ENCODE measurements around the gene REG4. TPM values are rescaled to one million over a fixed set of nuclear protein-coding genes. Genes with fewer than 3 reads are reported as not detected.

Gene REG4
- total and polyA plus RNA-seq, 2 of the 13 experiments (the other 11 are each of a cell fraction or from before 2014, with no cell fraction given): not detected

DNA sequence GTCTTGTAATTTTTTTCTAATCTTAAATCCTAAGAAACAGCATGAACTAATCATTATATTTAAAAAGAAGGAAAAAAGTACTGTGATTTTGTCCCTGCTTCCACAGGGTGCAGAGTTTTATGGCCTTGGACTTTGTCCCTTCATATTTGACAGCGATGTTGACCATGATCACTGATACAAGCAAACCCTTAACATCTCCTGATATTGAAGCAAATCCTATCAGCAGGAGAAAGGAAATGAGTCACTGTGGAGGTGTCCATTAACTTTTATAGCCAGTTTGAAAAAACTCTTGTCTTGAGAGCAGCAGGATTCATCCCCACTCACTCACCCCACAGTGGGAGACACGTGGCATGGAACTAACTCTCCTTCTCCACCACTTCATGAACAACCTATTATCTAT is 5.1 kb upstream of the REG4 start (continued):
- no peak for TF ChIP-seq CENPT (CRISPR knock-in tag; IDR thresholded peaks at IDR 0.05; ENCODE audit: low read depth)
- TF ChIP-seq GZF1 (CRISPR knock-in tag; IDR thresholded peaks at IDR 0.05): no peak
- TF ChIP-seq PAWR (CRISPR knock-in tag; IDR thresholded peaks at IDR 0.05; ENCODE audit: borderline replicate concordance): no peak
- no peak for TF ChIP-seq ZBTB7B (CRISPR knock-in tag; IDR thresholded peaks at IDR 0.05)
- TF ChIP-seq ZFY (CRISPR knock-in tag; IDR thresholded peaks at IDR 0.05): no peak
- TF ChIP-seq GTF2F1 (IDR thresholded peaks at IDR 0.05; ENCODE audit: low read length): no peak
- no peak for TF ChIP-seq JUN (CRISPR knock-in tag; IDR thresholded peaks at IDR 0.05)
- TF ChIP-seq HMGA1 (CRISPR knock-in tag; conservative IDR thresholded peaks at IDR 0.05): no peak
- TF ChIP-seq SP2 (CRISPR knock-in tag; IDR thresholded peaks at IDR 0.05): no peak
- TF ChIP-seq ZNF496 (CRISPR knock-in tag; IDR thresholded peaks at IDR 0.05; ENCODE audit: insufficient replicate concordance): no peak
- no peak for TF ChIP-seq NFE2L2 (IDR thresholded peaks at IDR 0.05; ENCODE audit: low read length)
- no peak for TF ChIP-seq ZBTB25 (CRISPR knock-in tag; IDR thresholded peaks at IDR 0.05)
- TF ChIP-seq ETV6 (CRISPR knock-in tag; conservative IDR thresholded peaks at IDR 0.05): no peak
- no peak for TF ChIP-seq SOX6 (IDR thresholded peaks at IDR 0.05)
- peak; percentile 40; the same call in 1 of the 2 replicates for TF ChIP-seq SOX6 (CRISPR knock-in tag; IDR thresholded peaks at IDR 0.05)
- peak; percentile 60 for TF ChIP-seq SAP130 (CRISPR knock-in tag; IDR thresholded peaks at IDR 0.05; ENCODE audit: low read depth)
- TF ChIP-seq ZMYM3 (CRISPR knock-in tag; IDR thresholded peaks at IDR 0.05): no peak
- TF ChIP-seq, protein P1, sequence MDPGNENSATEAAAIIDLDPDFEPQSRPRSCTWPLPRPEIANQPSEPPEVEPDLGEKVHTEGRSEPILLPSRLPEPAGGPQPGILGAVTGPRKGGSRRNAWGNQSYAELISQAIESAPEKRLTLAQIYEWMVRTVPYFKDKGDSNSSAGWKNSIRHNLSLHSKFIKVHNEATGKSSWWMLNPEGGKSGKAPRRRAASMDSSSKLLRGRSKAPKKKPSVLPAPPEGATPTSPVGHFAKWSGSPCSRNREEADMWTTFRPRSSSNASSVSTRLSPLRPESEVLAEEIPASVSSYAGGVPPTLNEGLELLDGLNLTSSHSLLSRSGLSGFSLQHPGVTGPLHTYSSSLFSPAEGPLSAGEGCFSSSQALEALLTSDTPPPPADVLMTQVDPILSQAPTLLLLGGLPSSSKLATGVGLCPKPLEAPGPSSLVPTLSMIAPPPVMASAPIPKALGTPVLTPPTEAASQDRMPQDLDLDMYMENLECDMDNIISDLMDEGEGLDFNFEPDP (CRISPR knock-in tag; conservative IDR thresholded peaks at IDR 0.05): no peak
- TF ChIP-seq, protein P2, sequence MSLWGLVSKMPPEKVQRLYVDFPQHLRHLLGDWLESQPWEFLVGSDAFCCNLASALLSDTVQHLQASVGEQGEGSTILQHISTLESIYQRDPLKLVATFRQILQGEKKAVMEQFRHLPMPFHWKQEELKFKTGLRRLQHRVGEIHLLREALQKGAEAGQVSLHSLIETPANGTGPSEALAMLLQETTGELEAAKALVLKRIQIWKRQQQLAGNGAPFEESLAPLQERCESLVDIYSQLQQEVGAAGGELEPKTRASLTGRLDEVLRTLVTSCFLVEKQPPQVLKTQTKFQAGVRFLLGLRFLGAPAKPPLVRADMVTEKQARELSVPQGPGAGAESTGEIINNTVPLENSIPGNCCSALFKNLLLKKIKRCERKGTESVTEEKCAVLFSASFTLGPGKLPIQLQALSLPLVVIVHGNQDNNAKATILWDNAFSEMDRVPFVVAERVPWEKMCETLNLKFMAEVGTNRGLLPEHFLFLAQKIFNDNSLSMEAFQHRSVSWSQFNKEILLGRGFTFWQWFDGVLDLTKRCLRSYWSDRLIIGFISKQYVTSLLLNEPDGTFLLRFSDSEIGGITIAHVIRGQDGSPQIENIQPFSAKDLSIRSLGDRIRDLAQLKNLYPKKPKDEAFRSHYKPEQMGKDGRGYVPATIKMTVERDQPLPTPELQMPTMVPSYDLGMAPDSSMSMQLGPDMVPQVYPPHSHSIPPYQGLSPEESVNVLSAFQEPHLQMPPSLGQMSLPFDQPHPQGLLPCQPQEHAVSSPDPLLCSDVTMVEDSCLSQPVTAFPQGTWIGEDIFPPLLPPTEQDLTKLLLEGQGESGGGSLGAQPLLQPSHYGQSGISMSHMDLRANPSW (CRISPR knock-in tag; IDR thresholded peaks at IDR 0.05; ENCODE audit: borderline replicate concordance): peak; percentile 91; the same call in 1 of the 2 replicates
- no peak for TF ChIP-seq ZNF737 (CRISPR knock-in tag; IDR thresholded peaks at IDR 0.05; ENCODE audit: borderline replicate concordance)
- TF ChIP-seq ZNF225 (CRISPR knock-in tag; IDR thresholded peaks at IDR 0.05): no peak
- TF ChIP-seq KLF6 (CRISPR knock-in tag; IDR thresholded peaks at IDR 0.05): no peak; the same call in 1 of the 2 replicates
- no peak for TF ChIP-seq ZNF124 (CRISPR knock-in tag; IDR thresholded peaks at IDR 0.05)
- TF ChIP-seq, protein P3, sequence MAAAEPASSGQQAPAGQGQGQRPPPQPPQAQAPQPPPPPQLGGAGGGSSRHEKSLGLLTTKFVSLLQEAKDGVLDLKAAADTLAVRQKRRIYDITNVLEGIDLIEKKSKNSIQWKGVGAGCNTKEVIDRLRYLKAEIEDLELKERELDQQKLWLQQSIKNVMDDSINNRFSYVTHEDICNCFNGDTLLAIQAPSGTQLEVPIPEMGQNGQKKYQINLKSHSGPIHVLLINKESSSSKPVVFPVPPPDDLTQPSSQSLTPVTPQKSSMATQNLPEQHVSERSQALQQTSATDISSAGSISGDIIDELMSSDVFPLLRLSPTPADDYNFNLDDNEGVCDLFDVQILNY (CRISPR knock-in tag; conservative IDR thresholded peaks at IDR 0.05): no peak
- TF ChIP-seq, protein P4, sequence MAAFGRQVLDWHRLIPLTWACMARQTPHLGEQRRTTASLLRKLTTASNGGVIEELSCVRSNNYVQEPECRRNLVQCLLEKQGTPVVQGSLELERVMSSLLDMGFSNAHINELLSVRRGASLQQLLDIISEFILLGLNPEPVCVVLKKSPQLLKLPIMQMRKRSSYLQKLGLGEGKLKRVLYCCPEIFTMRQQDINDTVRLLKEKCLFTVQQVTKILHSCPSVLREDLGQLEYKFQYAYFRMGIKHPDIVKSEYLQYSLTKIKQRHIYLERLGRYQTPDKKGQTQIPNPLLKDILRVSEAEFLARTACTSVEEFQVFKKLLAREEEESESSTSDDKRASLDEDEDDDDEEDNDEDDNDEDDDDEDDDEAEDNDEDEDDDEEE (CRISPR knock-in tag; IDR thresholded peaks at IDR 0.05): no peak
- no peak for TF ChIP-seq SNAI1 (CRISPR knock-in tag; IDR thresholded peaks at IDR 0.05; ENCODE audit: borderline replicate concordance)

All from HepG2 (cell line).